HG02884 (cell line): Measurements from ENCODE around the gene IDH3G.
"Not testable (repeated sequence)": the region's sequence is repeated elsewhere in the genome, so short reads cannot be mapped to it uniquely, and the experiment has no call there.

ENCODE experiments used
- ATAC-seq: cut with Tn5 transposase; IDR thresholded peaks from one replicate; pipeline ENCODE4 v1.9.1; 2021; ENCODE audit warnings: mild to moderate bottlenecking, moderate library complexity; ENCODE audit not compliant: unreplicated experiment

IDH3G gene

GRCh38 chrX:153794018-153794896 lies at the start of gene IDH3G, which contains the start of gene SSR4:
Gene IDH3G (minus strand): TSS chrX:153794375. CDS start chrX:153794326, 49 bp downstream.
Gene SSR4 (plus strand): TSS chrX:153794668. CDS start chrX:153794688, 20 bp downstream.
- ATAC-seq, result peak; percentile 94

GRCh38 chrX:153836921-153837320 lies 42.7 kb upstream of the IDH3G start:
- ATAC-seq, result no peak

- ATAC-seq, result no peak
These were observed 38.6 kb upstream of the IDH3G start for GRCh38 chrX:153832728-153833127.

GRCh38 chrX:153831429-153832150 lies 37.4 kb upstream of the IDH3G start:
- no peak for ATAC-seq

GRCh38 chrX:153830640-153831428 lies 36.7 kb upstream of the IDH3G start:
- no peak for ATAC-seq

- ATAC-seq, result no peak
These were observed 35.8 kb upstream of the IDH3G start, which contains the start of gene PDZD4 for GRCh38 chrX:153829799-153830639. Gene PDZD4 (minus strand): TSS chrX:153830544. CDS start chrX:153830298, 246 bp downstream.

- ATAC-seq, result no peak
These were observed 35.3 kb upstream of the IDH3G start for GRCh38 chrX:153829549-153829798.

GRCh38 chrX:153828723-153829548 lies 34.8 kb upstream of the IDH3G start:
- no peak for ATAC-seq

- no peak for ATAC-seq
These were observed 34.1 kb upstream of the IDH3G start for GRCh38 chrX:153828308-153828707.

GRCh38 chrX:153827903-153828302 lies 33.7 kb upstream of the IDH3G start:
- no peak for ATAC-seq

- no peak for ATAC-seq
These were observed 32.8 kb upstream of the IDH3G start for GRCh38 chrX:153827016-153827415.

- no peak for ATAC-seq
These were observed 30.9 kb upstream of the IDH3G start for GRCh38 chrX:153825042-153825441.

GRCh38 chrX:153824348-153824747 lies 30.2 kb upstream of the IDH3G start:
- ATAC-seq, result no peak

- ATAC-seq, result no peak
These were observed 26.9 kb upstream of the IDH3G start for GRCh38 chrX:153821066-153821465.

GRCh38 chrX:153820601-153821000 lies 26.4 kb upstream of the IDH3G start:
- ATAC-seq, result no peak

GRCh38 chrX:153819384-153820040 lies 25.3 kb upstream of the IDH3G start:
- ATAC-seq, result no peak

- no peak for ATAC-seq
These were observed 24.6 kb upstream of the IDH3G start for GRCh38 chrX:153818571-153819383.

- ATAC-seq, result not testable (repeated sequence)
These were observed 23.9 kb upstream of the IDH3G start for GRCh38 chrX:153818064-153818463.
